ENCODE data around the gene ZNF304. TPM values are rescaled to one million over a fixed set of nuclear protein-coding genes. Genes with fewer than 3 reads are reported as not detected.

The ZNF304 gene
- total RNA-seq, 1 experiment from 2014 or later: 11.1 TPM

Other genes with a start within 250 kb of the ZNF304 start
- not detected in 2 replicates for gene USP29, start 231.3 kb upstream of the ZNF304 start, total RNA-seq (2014; rRNA removed; shearing (Covaris generic))
- gene ZIM3, start 206.1 kb upstream of the ZNF304 start, total RNA-seq (2014; rRNA removed; shearing (Covaris generic)): not detected in 2 replicates
- not detected in 2 replicates for gene DUXA, start 183.8 kb upstream of the ZNF304 start, total RNA-seq (2014; rRNA removed; shearing (Covaris generic))
- gene ZNF264, start 159.8 kb upstream of the ZNF304 start, total RNA-seq (2014; rRNA removed; shearing (Covaris generic)): 37.6 and 49.1 TPM in 2 replicates
- 0.89 TPM in 1 of 2 replicates, not detected in the other for gene AURKC, start 120.2 kb upstream of the ZNF304 start, total RNA-seq (2014; rRNA removed; shearing (Covaris generic))
- gene ZNF805, start 110.6 kb upstream of the ZNF304 start, total RNA-seq (2014; rRNA removed; shearing (Covaris generic)): 16.9 and 17.6 TPM in 2 replicates
- gene ZNF460, start 70.8 kb upstream of the ZNF304 start, total RNA-seq (2014; rRNA removed; shearing (Covaris generic)): 39.0 and 39.5 TPM in 2 replicates
- gene ZNF543, start 30.8 kb upstream of the ZNF304 start, total RNA-seq (2014; rRNA removed; shearing (Covaris generic)): 6.0 and 11.0 TPM in 2 replicates
- 13.4 and 20.8 TPM in 2 replicates for gene TRAPPC2B, start 12.3 kb downstream of the ZNF304 start, total RNA-seq (2014; rRNA removed; shearing (Covaris generic))
- gene ZNF547, start 12.3 kb downstream of the ZNF304 start, total RNA-seq (2014; rRNA removed; shearing (Covaris generic)): 1.6 and 4.1 TPM in 2 replicates
- 16.4 and 31.8 TPM in 2 replicates for gene ZNF548, start 38.6 kb downstream of the ZNF304 start, total RNA-seq (2014; rRNA removed; shearing (Covaris generic))
- 7.4 and 10.4 TPM in 2 replicates for gene ZNF17, start 59.9 kb downstream of the ZNF304 start, total RNA-seq (2014; rRNA removed; shearing (Covaris generic))
- gene ZNF749, start 84.1 kb downstream of the ZNF304 start, total RNA-seq (2014; rRNA removed; shearing (Covaris generic)): 6.1 and 8.2 TPM in 2 replicates
- 0.03 TPM in 1 of 2 replicates, not detected in the other for gene VN1R1, start 105.9 kb downstream of the ZNF304 start, total RNA-seq (2014; rRNA removed; shearing (Covaris generic))
- 4.1 and 7.5 TPM in 2 replicates for gene ZNF772, start 126.3 kb downstream of the ZNF304 start, total RNA-seq (2014; rRNA removed; shearing (Covaris generic))
- gene ZNF419, start 136.5 kb downstream of the ZNF304 start, total RNA-seq (2014; rRNA removed; shearing (Covaris generic)): 8.8 and 9.9 TPM in 2 replicates
- gene ZNF773, start 148.7 kb downstream of the ZNF304 start, total RNA-seq (2014; rRNA removed; shearing (Covaris generic)): 8.7 and 13.1 TPM in 2 replicates
- 3.9 and 4.3 TPM in 2 replicates for gene ZNF549, start 176.1 kb downstream of the ZNF304 start, total RNA-seq (2014; rRNA removed; shearing (Covaris generic))
- 6.6 and 6.8 TPM in 2 replicates for gene ZNF550, start 208.6 kb downstream of the ZNF304 start, total RNA-seq (2014; rRNA removed; shearing (Covaris generic))
- gene ZNF416, start 227.6 kb downstream of the ZNF304 start, total RNA-seq (2014; rRNA removed; shearing (Covaris generic)): 3.6 and 6.1 TPM in 2 replicates
- 6.1 and 18.0 TPM in 2 replicates for gene ZIK1, start 232.9 kb downstream of the ZNF304 start, total RNA-seq (2014; rRNA removed; shearing (Covaris generic))
- gene ZNF530, start 248.6 kb downstream of the ZNF304 start, total RNA-seq (2014; rRNA removed; shearing (Covaris generic)): 12.6 and 21.4 TPM in 2 replicates

Measured in SJSA1 (cell line).